GM12878 (cell line): ENCODE results near the gene MUSTN1. TPM values are rescaled to one million over a fixed set of nuclear protein-coding genes. Genes with fewer than 3 reads are reported as not detected.

Source experiments
- microRNA-seq: library from miRNA; unstranded; fragments of <30 nt; microRNA quantifications from one replicate; pipeline ENCODE4, GENCODE V29; 2018
- polyA plus RNA-seq, 11 experiments: library from polyadenylated mRNA; depleted of rRNA in 4 of 11; unstranded in 6 of 11; stranded (reverse) in 5 of 11; fragments of >200 nt; fragmentation: Nextera tagmentation in 4 of 11; fragmentation: Illumina TruSeq in 1 of 11; extraction: Ambion mirVana in 4 of 11; extraction: Trizol in 1 of 11; gene quantifications; 1 replicate in 1 of 11; 2 replicates in 10 of 11; pipeline versions ENCODE4 v1.2.1 to v1.2.3, GENCODE V29; 2011 to 2016; ENCODE audit warnings: inconsistent platforms in 2 of 11, missing spikeins in 2 of 11, low read depth in 1 of 11
- small RNA-seq: library from RNA; depleted of rRNA; stranded (forward); fragments of <200 nt; gene quantifications from one replicate; pipeline ENCODE3, GENCODE V24; 2014
- total RNA-seq, 4 experiments: library from RNA; depleted of rRNA in 3 of 4; stranded (reverse); fragments of >200 nt in 3 of 4; fragmentation: Illumina TruSeq in 1 of 4; extraction: Trizol in 1 of 4; gene quantifications; 2 replicates each; pipeline versions ENCODE4 v1.2.1 to v1.2.3, GENCODE V29; 2013 to 2021

The MUSTN1 gene
- total and polyA plus RNA-seq, 10 of the 15 experiments (the other 5 are each of a cell fraction or from before 2014, with no cell fraction given): 0.35 to 4.5 (median 1.2) TPM; not detected in 2

Small RNA genes within 50 kb of the gene (microRNA-seq; reads per million reads assigned to microRNA genes)
- not detected for gene MIR8064

Small RNA genes within 50 kb of the gene (small RNA-seq; reads per million reads assigned to genes)
- gene MIR8064 (not detected), gene MUSTN1 (not detected)

Other genes starting within 250 kb of the MUSTN1 start
Only the 7 nearest of the 10 such genes appear.
- gene GLT8D1, start 129.2 kb downstream of the MUSTN1 start, total RNA-seq (2014; rRNA removed): 41.7 and 54.1 TPM in 2 replicates
- gene GLT8D1, start 129.2 kb downstream of the MUSTN1 start, total RNA-seq (2014; rRNA removed; fragmentation: Illumina TruSeq; extraction: Trizol): 47.4 and 50.3 TPM in 2 replicates
- 35.3 and 41.0 TPM in 2 replicates for gene GLT8D1, start 129.2 kb downstream of the MUSTN1 start, total RNA-seq (2021)
- gene GLT8D1, start 129.2 kb downstream of the MUSTN1 start, polyA plus RNA-seq (2011; rRNA removed): 46.5 and 60.9 TPM in 2 replicates
- gene GLT8D1, start 129.2 kb downstream of the MUSTN1 start, polyA plus RNA-seq (2014; fragmentation: Illumina TruSeq; extraction: Trizol): 55.4 and 55.5 TPM in 2 replicates
- 10 to 100 TPM; 25.3 to 32.6 TPM for gene GLT8D1, start 129.2 kb downstream of the MUSTN1 start, polyA plus RNA-seq (2014; fragmentation: Nextera tagmentation; extraction: Ambion mirVana)
- 44.7 and 51.4 TPM in 2 replicates for gene GLT8D1, start 129.2 kb downstream of the MUSTN1 start, polyA plus RNA-seq (2014; rRNA removed)
- 10 to 100 TPM; 72.9 to 73.4 TPM for gene GLT8D1, start 129.2 kb downstream of the MUSTN1 start, polyA plus RNA-seq (2016; fragmentation: Nextera tagmentation; extraction: Ambion mirVana)
- 121 and 151 TPM in 2 replicates for gene SPCS1, start 128.9 kb downstream of the MUSTN1 start, total RNA-seq (2014; rRNA removed)
- 190 and 197 TPM in 2 replicates for gene SPCS1, start 128.9 kb downstream of the MUSTN1 start, total RNA-seq (2014; rRNA removed; fragmentation: Illumina TruSeq; extraction: Trizol)
- gene SPCS1, start 128.9 kb downstream of the MUSTN1 start, total RNA-seq (2021): 174 TPM in 2 replicates
- gene SPCS1, start 128.9 kb downstream of the MUSTN1 start, polyA plus RNA-seq (2011; rRNA removed): 103 and 107 TPM in 2 replicates
- 189 and 215 TPM in 2 replicates for gene SPCS1, start 128.9 kb downstream of the MUSTN1 start, polyA plus RNA-seq (2014; fragmentation: Illumina TruSeq; extraction: Trizol)
- 100 to 1,000 TPM; 814 to 994 TPM for gene SPCS1, start 128.9 kb downstream of the MUSTN1 start, polyA plus RNA-seq (2014; fragmentation: Nextera tagmentation; extraction: Ambion mirVana)
- gene SPCS1, start 128.9 kb downstream of the MUSTN1 start, polyA plus RNA-seq (2014; rRNA removed): 211 and 251 TPM in 2 replicates
- gene SPCS1, start 128.9 kb downstream of the MUSTN1 start, polyA plus RNA-seq (2016; fragmentation: Nextera tagmentation; extraction: Ambion mirVana): 100 to 1,000 TPM; 551 to 576 TPM
- 23.5 and 29.1 TPM in 2 replicates for gene NEK4, start 64.1 kb downstream of the MUSTN1 start, total RNA-seq (2014; rRNA removed)
- 24.4 and 24.8 TPM in 2 replicates for gene NEK4, start 64.1 kb downstream of the MUSTN1 start, total RNA-seq (2014; rRNA removed; fragmentation: Illumina TruSeq; extraction: Trizol)
- 22.7 and 22.9 TPM in 2 replicates for gene NEK4, start 64.1 kb downstream of the MUSTN1 start, total RNA-seq (2021)
- gene NEK4, start 64.1 kb downstream of the MUSTN1 start, polyA plus RNA-seq (2011; rRNA removed): 17.2 TPM in 2 replicates
- gene NEK4, start 64.1 kb downstream of the MUSTN1 start, polyA plus RNA-seq (2014; fragmentation: Illumina TruSeq; extraction: Trizol): 15.9 and 19.1 TPM in 2 replicates
- 1 to 10 TPM; 7.0 to 8.8 TPM for gene NEK4, start 64.1 kb downstream of the MUSTN1 start, polyA plus RNA-seq (2014; fragmentation: Nextera tagmentation; extraction: Ambion mirVana)
- gene NEK4, start 64.1 kb downstream of the MUSTN1 start, polyA plus RNA-seq (2014; rRNA removed): 11.4 and 12.5 TPM in 2 replicates
- 10 to 100 TPM; 15.1 to 15.6 TPM for gene NEK4, start 64.1 kb downstream of the MUSTN1 start, polyA plus RNA-seq (2016; fragmentation: Nextera tagmentation; extraction: Ambion mirVana)
- not detected in 2 replicates for gene ITIH1, start 57.4 kb downstream of the MUSTN1 start, total RNA-seq (2014; rRNA removed)
- not detected in 2 replicates for gene ITIH1, start 57.4 kb downstream of the MUSTN1 start, total RNA-seq (2014; rRNA removed; fragmentation: Illumina TruSeq; extraction: Trizol)
- 0.16 and 0.33 TPM in 2 replicates for gene ITIH1, start 57.4 kb downstream of the MUSTN1 start, total RNA-seq (2021)
- gene ITIH1, start 57.4 kb downstream of the MUSTN1 start, polyA plus RNA-seq (2011; rRNA removed): 0.30 and 0.64 TPM in 2 replicates
- not detected in 2 replicates for gene ITIH1, start 57.4 kb downstream of the MUSTN1 start, polyA plus RNA-seq (2014; fragmentation: Illumina TruSeq; extraction: Trizol)
- gene ITIH1, start 57.4 kb downstream of the MUSTN1 start, polyA plus RNA-seq (2014; fragmentation: Nextera tagmentation; extraction: Ambion mirVana): not detected
- gene ITIH1, start 57.4 kb downstream of the MUSTN1 start, polyA plus RNA-seq (2014; rRNA removed): 0.43 and 0.44 TPM in 2 replicates
- gene ITIH1, start 57.4 kb downstream of the MUSTN1 start, polyA plus RNA-seq (2016; fragmentation: Nextera tagmentation; extraction: Ambion mirVana): not detected
- gene ITIH3, start 40.2 kb downstream of the MUSTN1 start, total RNA-seq (2014; rRNA removed): 0.17 TPM in 1 of 2 replicates, not detected in the other
- gene ITIH3, start 40.2 kb downstream of the MUSTN1 start, total RNA-seq (2014; rRNA removed; fragmentation: Illumina TruSeq; extraction: Trizol): not detected in 2 replicates
- 0.15 and 0.27 TPM in 2 replicates for gene ITIH3, start 40.2 kb downstream of the MUSTN1 start, total RNA-seq (2021)
- gene ITIH3, start 40.2 kb downstream of the MUSTN1 start, polyA plus RNA-seq (2011; rRNA removed): not detected in 2 replicates
- gene ITIH3, start 40.2 kb downstream of the MUSTN1 start, polyA plus RNA-seq (2014; fragmentation: Illumina TruSeq; extraction: Trizol): 0.07 TPM in 1 of 2 replicates, not detected in the other
- not detected for gene ITIH3, start 40.2 kb downstream of the MUSTN1 start, polyA plus RNA-seq (2014; fragmentation: Nextera tagmentation; extraction: Ambion mirVana)
- gene ITIH3, start 40.2 kb downstream of the MUSTN1 start, polyA plus RNA-seq (2014; rRNA removed): 0.03 TPM in 1 of 2 replicates, not detected in the other
- gene ITIH3, start 40.2 kb downstream of the MUSTN1 start, polyA plus RNA-seq (2016; fragmentation: Nextera tagmentation; extraction: Ambion mirVana): not detected
- 1.4 and 2.2 TPM in 2 replicates for gene ITIH4, start 4.3 kb downstream of the MUSTN1 start, total RNA-seq (2014; rRNA removed)
- 1.6 and 1.8 TPM in 2 replicates for gene ITIH4, start 4.3 kb downstream of the MUSTN1 start, total RNA-seq (2014; rRNA removed; fragmentation: Illumina TruSeq; extraction: Trizol)
- 3.9 and 5.4 TPM in 2 replicates for gene ITIH4, start 4.3 kb downstream of the MUSTN1 start, total RNA-seq (2021)
- 0.71 and 1.3 TPM in 2 replicates for gene ITIH4, start 4.3 kb downstream of the MUSTN1 start, polyA plus RNA-seq (2011; rRNA removed)
- 1.2 and 3.1 TPM in 2 replicates for gene ITIH4, start 4.3 kb downstream of the MUSTN1 start, polyA plus RNA-seq (2014; fragmentation: Illumina TruSeq; extraction: Trizol)
- 1 to 10 TPM in 1 of 2 experiments, under 1 TPM in 1; 0.69 to 1.2 TPM for gene ITIH4, start 4.3 kb downstream of the MUSTN1 start, polyA plus RNA-seq (2014; fragmentation: Nextera tagmentation; extraction: Ambion mirVana)
- gene ITIH4, start 4.3 kb downstream of the MUSTN1 start, polyA plus RNA-seq (2014; rRNA removed): 3.8 and 4.1 TPM in 2 replicates
- gene ITIH4, start 4.3 kb downstream of the MUSTN1 start, polyA plus RNA-seq (2016; fragmentation: Nextera tagmentation; extraction: Ambion mirVana): 1 to 10 TPM in 1 of 2 experiments, under 1 TPM in 1; 0.64 to 1.3 TPM
- 10.9 and 11.1 TPM in 2 replicates for gene STIMATE, start 62.5 kb upstream of the MUSTN1 start, total RNA-seq (2014; rRNA removed)
- gene STIMATE, start 62.5 kb upstream of the MUSTN1 start, total RNA-seq (2014; rRNA removed; fragmentation: Illumina TruSeq; extraction: Trizol): 9.3 and 9.4 TPM in 2 replicates
- gene STIMATE, start 62.5 kb upstream of the MUSTN1 start, total RNA-seq (2021): 19.1 and 20.9 TPM in 2 replicates
- gene STIMATE, start 62.5 kb upstream of the MUSTN1 start, polyA plus RNA-seq (2011; rRNA removed): 7.3 and 11.7 TPM in 2 replicates
- gene STIMATE, start 62.5 kb upstream of the MUSTN1 start, polyA plus RNA-seq (2014; fragmentation: Illumina TruSeq; extraction: Trizol): 17.4 and 22.4 TPM in 2 replicates
- under 1 TPM; 0.24 to 0.68 TPM for gene STIMATE, start 62.5 kb upstream of the MUSTN1 start, polyA plus RNA-seq (2014; fragmentation: Nextera tagmentation; extraction: Ambion mirVana)
- 21.8 and 24.1 TPM in 2 replicates for gene STIMATE, start 62.5 kb upstream of the MUSTN1 start, polyA plus RNA-seq (2014; rRNA removed)
- gene STIMATE, start 62.5 kb upstream of the MUSTN1 start, polyA plus RNA-seq (2016; fragmentation: Nextera tagmentation; extraction: Ambion mirVana): 10 to 100 TPM; 20.7 to 21.1 TPM